HFFc6 (cell line): Measurements from ENCODE around the gene IKZF4. TPM values are rescaled to one million over a fixed set of nuclear protein-coding genes. Genes with fewer than 3 reads are reported as not detected.
"Not testable (repeated sequence)": the region's sequence is repeated elsewhere in the genome, so short reads cannot be mapped to it uniquely, and the experiment has no call there.

Experiments used
- DNase-seq: peaks from one replicate; pipeline ENCODE4 v3.0.0-alpha.2; 2018
- H3K27ac Mint-ChIP-seq: 2 replicates; pipeline ENCODE4 v1.8.0; 2020; ENCODE audit warnings: mild to moderate bottlenecking, mixed read lengths
- H3K27me3 Mint-ChIP-seq: 2 replicates; pipeline ENCODE4 v1.8.0; 2021; ENCODE audit warnings: mild to moderate bottlenecking, moderate library complexity, mixed read lengths; ENCODE audit not compliant: insufficient read depth
- H3K36me3 Mint-ChIP-seq: 2 replicates; pipeline ENCODE4 v1.8.0; 2021; ENCODE audit warnings: low read depth, mixed read lengths
- H3K4me1 Mint-ChIP-seq: 2 replicates; pipeline ENCODE4 v1.8.0; 2020; ENCODE audit warnings: low read depth, mixed read lengths
- H3K4me3 Mint-ChIP-seq: 2 replicates; pipeline ENCODE4 v1.8.0; 2020; ENCODE audit warnings: mild to moderate bottlenecking, moderate library complexity, mixed read lengths
- H3K9me3 Mint-ChIP-seq: 2 replicates; pipeline ENCODE4 v1.8.0; 2020; ENCODE audit warnings: mild to moderate bottlenecking, mixed read lengths
- CTCF ChIP-seq: fragments of 200-600 bp; sonication (generic); IDR thresholded peaks from 2 replicates; pipeline ENCODE4 v1.5.0; 2021; ENCODE audit warnings: antibody characterized with exemption, mild to moderate bottlenecking
- total RNA-seq, 6 experiments: library from RNA; stranded (reverse); fragmentation: NEBNext Ultra II Directional; extraction: Animal tissue kit (Norgen Biotek cat#: 25700); gene quantifications; 2 replicates in 1 of 6; 3 replicates in 5 of 6; pipeline ENCODE4 v1.2.3, GENCODE V29; 2021

IKZF4 gene
- total RNA-seq, 6 experiments from 2014 or later, result 5.2 to 7.2 (median 5.9) TPM

GRCh38 chr12:55974308-55974730 is 46.5 kb upstream of the IKZF4 start:
- Mint-ChIP-seq H3K36me3 (peaks cover 31% of the 10 kb centered on the region), H3K27ac (no peak overlapping the region), H3K4me1 (peaks cover 18% of the 10 kb centered on the region), H3K4me3 (no peak overlapping the region), H3K27me3 (no peaks in the 10 kb centered on the region; the same call in 1 of the 2 replicates), H3K9me3 (no peaks in the 10 kb centered on the region)
- no peak for TF ChIP-seq CTCF
- peak; percentile 26 for DNase-seq

GRCh38 chr12:55978393-55978792 is 42.5 kb upstream of the IKZF4 start:
- Mint-ChIP-seq H3K27ac (no peak overlapping the region; the same call in 1 of the 2 replicates), H3K9me3 (no peaks in the 10 kb centered on the region), H3K36me3 (peaks cover 25% of the 10 kb centered on the region), H3K27me3 (no peaks in the 10 kb centered on the region; the same call in 1 of the 2 replicates), H3K4me1 (peaks cover 16% of the 10 kb centered on the region), H3K4me3 (no peak overlapping the region)
- no peak for DNase-seq
- TF ChIP-seq CTCF, result no peak

- no peaks in the 10 kb centered on the region for H3K9me3 Mint-ChIP-seq
- no peak overlapping the region for H3K4me3 Mint-ChIP-seq
- no peak overlapping the region for H3K27ac Mint-ChIP-seq
- peaks cover 16% of the 10 kb centered on the region for H3K4me1 Mint-ChIP-seq
- no peak for TF ChIP-seq CTCF
- DNase-seq, result no peak
- peaks cover 28% of the 10 kb centered on the region for H3K36me3 Mint-ChIP-seq
- no peaks in the 10 kb centered on the region; the same call in 1 of the 2 replicates for H3K27me3 Mint-ChIP-seq
These were observed 41.8 kb upstream of the IKZF4 start for GRCh38 chr12:55979069-55979468.

GRCh38 chr12:55981882-55982281 is 39.0 kb upstream of the IKZF4 start:
- not testable (repeated sequence) for H3K27me3 Mint-ChIP-seq, DNase-seq, H3K4me1 Mint-ChIP-seq, H3K27ac Mint-ChIP-seq, H3K4me3 Mint-ChIP-seq, H3K9me3 Mint-ChIP-seq
- H3K36me3 Mint-ChIP-seq, result peaks cover 23% of the 10 kb centered on the region

GRCh38 chr12:55982319-55982936 is 38.4 kb upstream of the IKZF4 start:
- no peak for DNase-seq
- Mint-ChIP-seq H3K27me3 (no peaks in the 10 kb centered on the region; the same call in 1 of the 2 replicates), H3K9me3 (no peaks in the 10 kb centered on the region), H3K4me1 (0 out of 2 replicates have a peak, but pooled peaks cover 8% of the 10 kb centered on the region), H3K4me3 (no peak overlapping the region), H3K36me3 (peaks cover 23% of the 10 kb centered on the region), H3K27ac (no peak overlapping the region; the same call in 1 of the 2 replicates)
- TF ChIP-seq CTCF, result no peak

- no peak for DNase-seq
- Mint-ChIP-seq H3K36me3 (peaks cover 22% of the 10 kb centered on the region), H3K27me3 (no peaks in the 10 kb centered on the region; the same call in 1 of the 2 replicates), H3K4me3 (no peak overlapping the region), H3K9me3 (no peaks in the 10 kb centered on the region), H3K27ac (no peak overlapping the region), H3K4me1 (0 out of 2 replicates have a peak, but pooled peaks cover 8% of the 10 kb centered on the region)
- TF ChIP-seq CTCF, result no peak
These were observed 37.5 kb upstream of the IKZF4 start for GRCh38 chr12:55983232-55983842.
